ENCODE results near the gene SEPTIN5. TPM values are rescaled to one million over a fixed set of nuclear protein-coding genes. Genes with fewer than 3 reads are reported as not detected.

The SEPTIN5 gene
- total RNA-seq, 3 donors from 2014 or later (not counting 1 experiment from before 2014, with no cell fraction given) = 0.52 to 4.5 (median 1.9) TPM

GRCh38 chr22:19704355-19705015 is 9.8 kb upstream of the SEPTIN5 start:
- Histone ChIP-seq H3K4me1 (ENCODE audit: control insufficient read depth, insufficient read depth, low read length) (no peaks in the 10 kb centered on the region), H3K9me3 (ENCODE audit: control insufficient read depth, insufficient read depth, low read length) (no peaks in the 10 kb centered on the region), H3K4me3 (ENCODE audit: low read length) (no peak overlapping the region), H3K27me3 (ENCODE audit: control insufficient read depth, insufficient read depth, low read length) (no peaks in the 10 kb centered on the region), H3K36me3 (ENCODE audit: control insufficient read depth, insufficient read depth, low read length) (no peaks in the 10 kb centered on the region), H3K27ac (ENCODE audit: low read length) (no peak overlapping the region)
- Mint-ChIP-seq H3K9me3 (no peaks in the 10 kb centered on the region), H3K27me3 (ENCODE audit: low read depth in 2 of 2) (peaks cover 5 to 7% of the 10 kb centered on the region in 2 donors), H3K4me3 (no peak overlapping the region), H3K36me3 (no peaks in the 10 kb centered on the region), H3K27ac (no peak overlapping the region), H3K4me1 (no peaks in the 10 kb centered on the region)
- DNase-seq = no peak
- no peak for ATAC-seq
- intact Hi-C loops (cut with micrococcal nuclease) = no loop called here
- TF ChIP-seq CTCF (IDR thresholded peaks at IDR 0.05) = no peak
- 92% methylated on average over 15 of the region's 15 CpGs for WGBS (ENCODE audit: insufficient coverage)

GRCh38 chr22:19705181-19705934 is 8.9 kb upstream of the SEPTIN5 start:
- peaks cover 2% of the 10 kb centered on the region for H3K27me3 ChIP-seq (ENCODE audit: control insufficient read depth, insufficient read depth, low read length)
- no peaks in the 10 kb centered on the region for H3K36me3 ChIP-seq (ENCODE audit: control insufficient read depth, insufficient read depth, low read length)
- TF ChIP-seq CTCF (IDR thresholded peaks at IDR 0.05) = no peak
- H3K4me3 ChIP-seq (ENCODE audit: low read length) = no peak overlapping the region
- H3K4me1 ChIP-seq (ENCODE audit: control insufficient read depth, insufficient read depth, low read length) = no peaks in the 10 kb centered on the region
- 86% methylated on average over 14 of the region's 14 CpGs for WGBS (ENCODE audit: insufficient coverage)
- no peaks in the 10 kb centered on the region for H3K9me3 ChIP-seq (ENCODE audit: control insufficient read depth, insufficient read depth, low read length)
- no peak overlapping the region for H3K27ac Mint-ChIP-seq
- no peak overlapping the region for H3K4me3 Mint-ChIP-seq
- H3K36me3 Mint-ChIP-seq = no peaks in the 10 kb centered on the region
- ATAC-seq (no peak), DNase-seq (no peak)
- H3K4me1 Mint-ChIP-seq = no peaks in the 10 kb centered on the region
- no peak overlapping the region for H3K27ac ChIP-seq (ENCODE audit: low read length)
- H3K9me3 Mint-ChIP-seq = no peaks in the 10 kb centered on the region
- intact Hi-C loops (cut with micrococcal nuclease) = no loop called here
- peaks cover 5 to 7% of the 10 kb centered on the region in 2 donors for H3K27me3 Mint-ChIP-seq (ENCODE audit: low read depth in 2 of 2)

- no peaks in the 10 kb centered on the region for H3K36me3 Mint-ChIP-seq
- no peaks in the 10 kb centered on the region for H3K9me3 Mint-ChIP-seq
- no peak overlapping the region for H3K4me3 Mint-ChIP-seq
- H3K27me3 Mint-ChIP-seq (ENCODE audit: low read depth in 2 of 2) = peaks cover 2 to 7% of the 10 kb centered on the region in 2 donors
- Histone ChIP-seq H3K36me3 (ENCODE audit: control insufficient read depth, insufficient read depth, low read length) (no peaks in the 10 kb centered on the region), H3K27ac (ENCODE audit: low read length) (no peak overlapping the region), H3K27me3 (ENCODE audit: control insufficient read depth, insufficient read depth, low read length) (peaks cover 2% of the 10 kb centered on the region), H3K4me1 (ENCODE audit: control insufficient read depth, insufficient read depth, low read length) (no peaks in the 10 kb centered on the region), H3K4me3 (ENCODE audit: low read length) (no peak overlapping the region), H3K9me3 (ENCODE audit: control insufficient read depth, insufficient read depth, low read length) (no peaks in the 10 kb centered on the region)
- 87% methylated on average over 6 of the region's 7 CpGs for WGBS (ENCODE audit: insufficient coverage)
- no peak for TF ChIP-seq CTCF (IDR thresholded peaks at IDR 0.05)
- H3K27ac Mint-ChIP-seq = no peak overlapping the region
- no peaks in the 10 kb centered on the region for H3K4me1 Mint-ChIP-seq
- DNase-seq (no peak), ATAC-seq (no peak)
- intact Hi-C loops (cut with micrococcal nuclease) = no loop called here
These were observed 7.6 kb upstream of the SEPTIN5 start for GRCh38 chr22:19706661-19707151.

All from natural killer cell (primary cell).